OCI-LY3 (cell line): Measurements from ENCODE around the gene ZBTB44.

Experiments used
- EZH2phosphoT487 ChIP-seq: fragments of 200-600 bp; shearing (Covaris generic); IDR thresholded peaks from 2 replicates; pipeline ENCODE4 v1.6.1; 2018; ENCODE audit warnings: antibody characterized with exemption, mixed run types, low read depth
- TF ChIP-seq, protein P1 (sequence below): fragments of 200-600, 300-600 bp; sonication (generic); IDR thresholded peaks from 2 replicates; pipeline ENCODE4 v1.5.1; 2014; ENCODE audit warnings: antibody characterized with exemption, low read length, low read depth

DNA sequence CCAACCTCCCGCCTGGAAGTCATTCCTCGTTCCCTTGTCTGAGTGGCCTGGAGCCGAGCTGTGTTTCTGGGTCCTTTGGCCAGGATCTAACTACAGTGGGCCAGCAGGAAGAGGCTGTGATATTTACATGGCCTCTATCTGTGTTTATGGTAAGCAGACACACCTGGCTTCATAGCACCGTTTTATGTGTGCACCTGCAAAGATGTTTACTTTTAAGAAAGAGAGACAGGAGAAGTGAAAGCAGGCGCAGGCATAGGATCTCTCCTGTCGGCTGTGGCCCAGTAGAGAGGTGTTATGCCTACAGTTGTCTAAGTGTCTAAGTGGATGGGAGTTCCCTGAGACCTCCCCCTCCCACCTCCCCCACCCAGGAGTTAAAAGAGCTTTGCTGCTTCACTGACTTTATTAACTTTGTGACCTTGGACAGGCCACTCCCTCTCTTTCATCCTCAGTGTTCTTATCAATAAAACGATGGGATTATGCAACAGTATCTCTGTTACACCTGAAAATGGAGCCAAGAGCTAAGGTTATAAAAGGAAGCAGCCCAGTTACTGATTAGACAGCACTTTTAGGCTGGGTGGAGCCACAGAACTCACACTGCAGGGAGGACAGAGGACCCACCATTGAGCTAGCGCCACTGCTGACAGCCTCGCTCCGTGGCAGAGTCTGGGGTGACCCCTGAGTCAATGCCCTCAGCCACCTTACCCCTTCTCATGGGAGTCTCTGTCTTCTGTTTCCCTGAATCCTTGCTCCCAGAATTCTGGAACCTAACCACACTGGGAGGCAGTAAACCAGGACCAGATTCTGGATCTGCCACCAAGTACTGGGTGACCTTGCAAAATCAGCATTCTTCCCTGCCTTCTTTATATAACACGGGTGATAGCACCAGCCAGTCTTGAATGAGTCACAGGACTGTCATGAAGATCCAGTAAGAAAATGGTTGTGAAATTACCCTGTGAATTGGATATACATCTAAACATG lies 133.1 kb downstream of the ZBTB44 start:
- TF ChIP-seq, protein P1, sequence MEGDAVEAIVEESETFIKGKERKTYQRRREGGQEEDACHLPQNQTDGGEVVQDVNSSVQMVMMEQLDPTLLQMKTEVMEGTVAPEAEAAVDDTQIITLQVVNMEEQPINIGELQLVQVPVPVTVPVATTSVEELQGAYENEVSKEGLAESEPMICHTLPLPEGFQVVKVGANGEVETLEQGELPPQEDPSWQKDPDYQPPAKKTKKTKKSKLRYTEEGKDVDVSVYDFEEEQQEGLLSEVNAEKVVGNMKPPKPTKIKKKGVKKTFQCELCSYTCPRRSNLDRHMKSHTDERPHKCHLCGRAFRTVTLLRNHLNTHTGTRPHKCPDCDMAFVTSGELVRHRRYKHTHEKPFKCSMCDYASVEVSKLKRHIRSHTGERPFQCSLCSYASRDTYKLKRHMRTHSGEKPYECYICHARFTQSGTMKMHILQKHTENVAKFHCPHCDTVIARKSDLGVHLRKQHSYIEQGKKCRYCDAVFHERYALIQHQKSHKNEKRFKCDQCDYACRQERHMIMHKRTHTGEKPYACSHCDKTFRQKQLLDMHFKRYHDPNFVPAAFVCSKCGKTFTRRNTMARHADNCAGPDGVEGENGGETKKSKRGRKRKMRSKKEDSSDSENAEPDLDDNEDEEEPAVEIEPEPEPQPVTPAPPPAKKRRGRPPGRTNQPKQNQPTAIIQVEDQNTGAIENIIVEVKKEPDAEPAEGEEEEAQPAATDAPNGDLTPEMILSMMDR = peak; percentile 13; the same call in 1 of the 2 replicates
- no peak for TF ChIP-seq EZH2phosphoT487
